ENCODE data around the gene BLVRB.
A peak's percentile ranks its signal among the peaks of the same experiment; 100 is the strongest.

The BLVRB gene

DNA sequence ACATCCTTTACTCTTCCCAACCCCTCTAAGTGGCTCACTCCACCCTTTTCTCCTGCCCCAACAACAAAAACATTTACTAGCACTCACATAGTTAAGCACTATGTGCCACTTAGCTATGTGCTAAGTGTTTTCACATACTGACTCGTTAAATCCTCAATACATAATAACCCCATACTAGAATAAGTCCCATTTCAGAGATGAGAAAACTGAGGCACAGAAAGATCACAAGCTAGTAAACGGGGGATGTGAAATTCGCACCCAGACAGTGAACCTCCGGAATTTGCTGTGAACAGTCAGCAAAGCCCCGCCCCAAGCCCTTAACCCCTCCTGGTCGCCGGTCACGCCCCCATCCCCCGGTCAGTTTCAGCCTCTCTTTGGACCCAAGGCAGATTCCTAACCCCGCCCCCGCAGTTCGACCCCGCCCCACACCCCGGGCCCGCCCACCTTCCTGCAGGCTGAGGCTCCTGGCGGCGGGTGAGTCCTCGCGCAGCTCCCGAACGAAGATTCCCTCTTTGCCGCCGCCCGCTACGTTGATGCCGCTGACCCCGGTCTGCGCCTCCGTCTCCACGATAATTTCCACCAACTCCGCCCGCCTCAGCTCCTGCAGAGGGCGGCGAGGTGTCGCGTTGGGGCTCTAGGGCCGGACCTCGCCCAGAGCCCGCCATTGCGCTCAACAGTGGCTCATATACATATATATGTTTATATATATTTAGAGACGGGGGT is 62.1 kb downstream of the BLVRB start:
- peak; percentile 78 for DNase-seq (ENCODE audit: low read depth)

DNA sequence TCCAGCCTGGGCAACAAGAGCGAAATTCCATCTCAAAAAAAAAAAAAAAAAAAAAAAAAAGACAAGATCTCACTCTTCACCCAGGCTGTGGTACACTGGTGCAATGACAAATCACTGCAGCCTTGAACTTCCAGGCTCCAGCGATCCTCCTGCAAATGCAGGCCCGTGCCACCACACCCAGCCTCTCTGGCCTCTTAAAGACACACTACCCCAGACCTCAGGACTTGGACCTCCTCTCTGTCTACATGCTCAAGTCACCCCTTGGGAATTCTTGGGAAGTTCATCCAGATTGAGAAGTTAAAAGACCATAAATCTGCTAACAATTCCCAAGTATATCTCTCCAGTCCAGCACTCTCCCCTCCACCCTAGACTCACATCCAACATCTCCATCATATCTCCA is 65.0 kb downstream of the BLVRB start:
- no peak for DNase-seq (ENCODE audit: low read depth)

DNA sequence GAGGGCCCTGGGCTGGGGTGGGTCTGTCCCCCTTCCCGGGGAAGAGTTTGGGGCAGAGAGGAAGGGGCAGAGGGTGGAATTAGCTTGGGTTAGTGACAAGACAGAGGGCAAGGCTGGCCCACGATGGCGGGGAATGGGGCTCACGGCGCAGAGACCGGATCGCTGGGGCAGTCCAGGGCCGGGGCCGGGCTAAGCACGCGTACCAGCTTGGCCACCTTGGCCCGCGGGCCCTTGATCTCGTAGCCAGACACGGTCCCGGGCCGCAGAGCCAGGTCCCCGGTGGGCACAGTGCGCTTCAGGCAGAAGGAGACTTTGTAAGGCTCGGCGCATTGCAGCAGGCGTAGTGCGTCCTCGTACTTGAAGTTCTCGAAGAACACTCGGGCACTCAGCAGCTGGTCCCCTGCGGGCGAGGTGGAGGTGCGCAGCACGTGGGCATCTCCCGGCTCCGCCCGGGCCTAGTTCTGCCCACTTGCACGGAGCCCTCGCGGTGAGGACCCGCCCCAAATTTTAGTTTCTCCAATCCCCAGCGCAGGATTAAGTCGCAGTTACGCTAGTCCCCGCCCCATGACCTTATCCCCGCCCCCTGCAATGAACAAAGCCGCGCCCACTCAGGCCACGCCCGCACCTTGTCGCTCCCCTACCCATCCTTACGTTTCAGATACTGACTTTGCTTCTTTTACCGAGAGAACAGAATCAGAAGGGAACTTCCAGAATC is 67.0 kb downstream of the BLVRB start:
- DNase-seq (ENCODE audit: low read depth), result peak; percentile 59
